GM23338 (cell line): ENCODE data around the gene RCVRN. TPM values are rescaled to one million over a fixed set of nuclear protein-coding genes. Genes with fewer than 3 reads are reported as not detected.

Source experiments
- ATAC-seq: fragments of 200-7000 bp; cut with Tn5 transposase; 3 replicates; pipeline ENCODE4 v1.9.1; 2020
- DNase-seq: peaks from one replicate; pipeline ENCODE4 v3.0.0-alpha.2; 2015; ENCODE audit warnings: low spot score
- H2AFZ ChIP-seq: fragments of 200-600 bp; sonication (generic); 2 replicates; pipeline ENCODE4 v1.8.0; 2016; ENCODE audit warnings: antibody characterized with exemption, mild to moderate bottlenecking, moderate library complexity
- H3F3A ChIP-seq: fragments of 200-600 bp; sonication (generic); replicated peaks from 2 replicates; pipeline ENCODE4 v1.8.0; 2017; ENCODE audit warnings: antibody characterized with exemption, mixed run types, low read depth
- H3K27ac ChIP-seq: fragments of 200-600 bp; sonication (generic); 2 replicates; pipeline ENCODE4 v1.6.1; 2016; ENCODE audit warnings: low read depth
- H3K27me3 ChIP-seq: fragments of 200-600 bp; sonication (generic); 2 replicates; pipeline ENCODE4 v1.8.0; 2016; ENCODE audit warnings: mild to moderate bottlenecking, mixed run types, moderate library complexity; ENCODE audit not compliant: insufficient read depth
- H3K36me3 ChIP-seq: fragments of 200-600 bp; sonication (generic); 2 replicates; pipeline ENCODE4 v1.8.0; 2016; ENCODE audit warnings: mild to moderate bottlenecking; ENCODE audit not compliant: insufficient read depth
- H3K4me1 ChIP-seq: fragments of 200-600 bp; sonication (generic); 2 replicates; pipeline ENCODE4 v1.8.0; 2016; ENCODE audit warnings: mild to moderate bottlenecking, moderate library complexity; ENCODE audit not compliant: insufficient read depth
- H3K4me2 ChIP-seq: fragments of 200-600 bp; sonication (generic); 2 replicates; pipeline ENCODE4 v1.7.1; 2017; ENCODE audit warnings: mixed run types
- H3K4me3 ChIP-seq: fragments of 200-600 bp; sonication (generic); 2 replicates; pipeline ENCODE4 v1.6.1; 2016; ENCODE audit warnings: mixed run types
- H3K79me2 ChIP-seq: fragments of 200-600 bp; sonication (generic); replicated peaks from 2 replicates; pipeline ENCODE4 v1.8.0; 2017; ENCODE audit warnings: mild to moderate bottlenecking; ENCODE audit not compliant: insufficient read depth
- H3K9me2 ChIP-seq: fragments of 200-600 bp; sonication (generic); 2 replicates; pipeline ENCODE4 v1.8.0; 2017; ENCODE audit not compliant: insufficient read depth
- H4K20me1 ChIP-seq: fragments of 200-600 bp; sonication (generic); replicated peaks from 2 replicates; pipeline ENCODE4 v1.8.0; 2017; ENCODE audit warnings: mild to moderate bottlenecking; ENCODE audit not compliant: insufficient read depth
- H3K27ac Mint-ChIP-seq: 2 replicates; pipeline ENCODE4 v1.8.0; 2020; ENCODE audit warnings: inconsistent platforms, mild to moderate bottlenecking, moderate library complexity, mixed read lengths
- H3K27me3 Mint-ChIP-seq: 3 replicates; pipeline ENCODE4 v1.8.0; 2022; ENCODE audit warnings: low read depth, mild to moderate bottlenecking, moderate library complexity, mixed read lengths, inconsistent platforms; ENCODE audit not compliant: insufficient read depth, poor library complexity
- H3K36me3 Mint-ChIP-seq: 3 replicates; pipeline ENCODE4 v1.8.0; 2021; ENCODE audit warnings: low read depth, mild to moderate bottlenecking, inconsistent platforms, moderate library complexity, mixed read lengths
- H3K4me1 Mint-ChIP-seq: 3 replicates; pipeline ENCODE4 v1.8.0; 2020; ENCODE audit warnings: mild to moderate bottlenecking, inconsistent platforms, mixed read lengths
- H3K4me3 Mint-ChIP-seq: 3 replicates; pipeline ENCODE4 v1.8.0; 2021; ENCODE audit warnings: moderate library complexity, mild to moderate bottlenecking, inconsistent platforms, mixed read lengths
- H3K9me3 Mint-ChIP-seq: 3 replicates; pipeline ENCODE4 v1.8.0; 2020; ENCODE audit warnings: moderate library complexity, mild to moderate bottlenecking, inconsistent platforms, mixed read lengths
- CREB1 ChIP-seq: fragments of 250-450 bp; sonication (Bioruptor Pico); IDR thresholded peaks from 2 replicates; pipeline ENCODE4 v1.5.0; 2020; ENCODE audit warnings: low read depth, mild to moderate bottlenecking, moderate library complexity
- CTCF ChIP-seq, 2 experiments: fragments of 200-600 bp in 1 of 2; sonication (generic) in 1 of 2; conservative IDR thresholded peaks; 2 replicates each; pipeline versions ENCODE4 v1.5.1 to v1.6.1; 2016 to 2017; ENCODE audit warnings: antibody characterized with exemption in 2 of 2, low read depth in 2 of 2, mild to moderate bottlenecking in 2 of 2, moderate library complexity in 1 of 2
- EZH2phosphoT487 ChIP-seq: fragments of 200-600 bp; sonication (generic); IDR thresholded peaks from one replicate; pipeline ENCODE4 v1.8.1; 2018; ENCODE audit warnings: antibody characterized with exemption; ENCODE audit not compliant: unreplicated experiment
- POLR2AphosphoS5 ChIP-seq: IDR thresholded peaks from 2 replicates; pipeline ENCODE4 v1.6.1; 2016; ENCODE audit warnings: antibody characterized with exemption, low read depth
- ZNF331 ChIP-seq: fragments of 250-450 bp; sonication (Bioruptor Pico); IDR thresholded peaks from 2 replicates; pipeline ENCODE4 v1.5.0; 2020; ENCODE audit warnings: low read depth, mild to moderate bottlenecking, moderate library complexity
- ZNF462 ChIP-seq: fragments of 250-450 bp; sonication (Bioruptor Pico); IDR thresholded peaks from 2 replicates; pipeline ENCODE4 v1.5.0; 2020; ENCODE audit warnings: mild to moderate bottlenecking, moderate library complexity
- polyA plus RNA-seq: library from polyadenylated mRNA; unstranded; fragments of >200 nt; fragmentation: Nextera tagmentation; extraction: Ambion mirVana; gene quantifications from 2 replicates; pipeline ENCODE4 v1.2.1, GENCODE V29; 2016
- total RNA-seq: library from RNA; depleted of rRNA; stranded (reverse); fragments of >200 nt; shearing (Covaris generic); gene quantifications from 2 replicates; pipeline ENCODE4 v1.2.3, GENCODE V29; 2014
- TF ChIP-seq, protein P1 (sequence below): IDR thresholded peaks from one replicate; pipeline ENCODE4 v1.6.1; 2018; ENCODE audit warnings: antibody characterized with exemption; ENCODE audit not compliant: unreplicated experiment

The RCVRN gene
- total and polyA plus RNA-seq, 2 experiments from 2014 or later = not detected

DNA sequence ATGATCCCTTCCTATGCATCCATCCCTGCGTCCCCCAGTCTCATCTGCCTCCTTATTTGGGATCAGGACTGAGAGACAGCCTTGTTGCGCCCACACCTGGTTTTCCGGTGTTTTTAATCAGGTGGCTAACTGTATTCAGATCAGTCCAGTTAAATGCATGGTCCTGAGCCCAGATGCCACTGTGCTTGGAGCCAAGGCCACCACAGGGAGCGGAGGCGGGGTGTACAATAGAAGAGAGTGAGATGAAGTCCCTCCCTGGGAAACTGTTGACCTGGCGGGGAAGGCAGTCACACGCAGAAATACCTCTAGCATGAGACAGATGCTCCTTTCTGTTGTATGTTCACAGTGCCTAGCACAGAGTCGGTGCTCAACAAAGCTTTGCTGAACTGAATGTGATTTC is 6.3 kb downstream of the RCVRN start:
- Histone ChIP-seq H3K27me3 (no peaks in the 10 kb centered on the region), H3K36me3 (no peaks in the 10 kb centered on the region; the same call in 1 of the 2 replicates), H2AFZ (no peak overlapping the region; the same call in 1 of the 2 replicates), H3K27ac (no peak overlapping the region), H4K20me1 (no peaks in the 10 kb centered on the region), H3F3A (no peaks in the 10 kb centered on the region), H3K4me2 (no peak overlapping the region), H3K9me2 (no peaks in the 10 kb centered on the region), H3K79me2 (no peaks in the 10 kb centered on the region), H3K4me1 (no peaks in the 10 kb centered on the region), H3K4me3 (no peak overlapping the region)
- no peak for ATAC-seq
- Mint-ChIP-seq H3K9me3 (no peaks in the 10 kb centered on the region), H3K4me1 (peaks cover 6% of the 10 kb centered on the region), H3K27ac (no peak overlapping the region), H3K36me3 (no peaks in the 10 kb centered on the region; the same call in 2 of the 3 replicates), H3K27me3 (peaks cover 1% of the 10 kb centered on the region), H3K4me3 (no peak overlapping the region)
- TF ChIP-seq CREB1 (CRISPR knock-in tag) = no peak
- no peak for TF ChIP-seq EZH2phosphoT487
- no peak for TF ChIP-seq CTCF (conservative IDR thresholded peaks at IDR 0.05; ENCODE audit: low read depth in 2 of 2)
- no peak for TF ChIP-seq ZNF331
- TF ChIP-seq, protein P1, sequence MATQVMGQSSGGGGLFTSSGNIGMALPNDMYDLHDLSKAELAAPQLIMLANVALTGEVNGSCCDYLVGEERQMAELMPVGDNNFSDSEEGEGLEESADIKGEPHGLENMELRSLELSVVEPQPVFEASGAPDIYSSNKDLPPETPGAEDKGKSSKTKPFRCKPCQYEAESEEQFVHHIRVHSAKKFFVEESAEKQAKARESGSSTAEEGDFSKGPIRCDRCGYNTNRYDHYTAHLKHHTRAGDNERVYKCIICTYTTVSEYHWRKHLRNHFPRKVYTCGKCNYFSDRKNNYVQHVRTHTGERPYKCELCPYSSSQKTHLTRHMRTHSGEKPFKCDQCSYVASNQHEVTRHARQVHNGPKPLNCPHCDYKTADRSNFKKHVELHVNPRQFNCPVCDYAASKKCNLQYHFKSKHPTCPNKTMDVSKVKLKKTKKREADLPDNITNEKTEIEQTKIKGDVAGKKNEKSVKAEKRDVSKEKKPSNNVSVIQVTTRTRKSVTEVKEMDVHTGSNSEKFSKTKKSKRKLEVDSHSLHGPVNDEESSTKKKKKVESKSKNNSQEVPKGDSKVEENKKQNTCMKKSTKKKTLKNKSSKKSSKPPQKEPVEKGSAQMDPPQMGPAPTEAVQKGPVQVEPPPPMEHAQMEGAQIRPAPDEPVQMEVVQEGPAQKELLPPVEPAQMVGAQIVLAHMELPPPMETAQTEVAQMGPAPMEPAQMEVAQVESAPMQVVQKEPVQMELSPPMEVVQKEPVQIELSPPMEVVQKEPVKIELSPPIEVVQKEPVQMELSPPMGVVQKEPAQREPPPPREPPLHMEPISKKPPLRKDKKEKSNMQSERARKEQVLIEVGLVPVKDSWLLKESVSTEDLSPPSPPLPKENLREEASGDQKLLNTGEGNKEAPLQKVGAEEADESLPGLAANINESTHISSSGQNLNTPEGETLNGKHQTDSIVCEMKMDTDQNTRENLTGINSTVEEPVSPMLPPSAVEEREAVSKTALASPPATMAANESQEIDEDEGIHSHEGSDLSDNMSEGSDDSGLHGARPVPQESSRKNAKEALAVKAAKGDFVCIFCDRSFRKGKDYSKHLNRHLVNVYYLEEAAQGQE = no peak
- TF ChIP-seq POLR2AphosphoS5 = no peak
- TF ChIP-seq ZNF462 (CRISPR knock-in tag) = no peak
- no peak for DNase-seq
